Measurements from ENCODE around the gene HAPLN2.

HAPLN2 gene

DNA sequence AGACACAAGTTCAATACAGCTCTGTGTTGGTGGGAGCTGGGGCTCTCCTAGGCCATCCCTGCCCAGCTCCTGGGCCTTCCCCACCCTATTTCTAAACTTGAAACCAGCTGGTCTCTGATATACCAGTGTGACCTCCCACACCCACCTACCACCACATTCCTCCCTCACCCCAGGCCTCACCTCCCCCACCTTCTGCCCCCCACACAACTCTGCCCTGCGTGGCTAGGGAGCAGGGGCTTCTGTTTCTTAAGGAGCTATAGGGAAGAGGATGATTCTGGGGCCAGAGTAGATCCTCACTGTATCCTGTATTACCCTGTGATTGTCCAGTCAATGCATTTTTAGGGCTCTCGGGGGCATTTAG, 41.5 kb downstream of the HAPLN2 start:
- in situ Hi-C loops (cut with HindIII; ENCODE audit: low sequenced_read_pairs) = no loop called here
- TF ChIP-seq, protein P1, sequence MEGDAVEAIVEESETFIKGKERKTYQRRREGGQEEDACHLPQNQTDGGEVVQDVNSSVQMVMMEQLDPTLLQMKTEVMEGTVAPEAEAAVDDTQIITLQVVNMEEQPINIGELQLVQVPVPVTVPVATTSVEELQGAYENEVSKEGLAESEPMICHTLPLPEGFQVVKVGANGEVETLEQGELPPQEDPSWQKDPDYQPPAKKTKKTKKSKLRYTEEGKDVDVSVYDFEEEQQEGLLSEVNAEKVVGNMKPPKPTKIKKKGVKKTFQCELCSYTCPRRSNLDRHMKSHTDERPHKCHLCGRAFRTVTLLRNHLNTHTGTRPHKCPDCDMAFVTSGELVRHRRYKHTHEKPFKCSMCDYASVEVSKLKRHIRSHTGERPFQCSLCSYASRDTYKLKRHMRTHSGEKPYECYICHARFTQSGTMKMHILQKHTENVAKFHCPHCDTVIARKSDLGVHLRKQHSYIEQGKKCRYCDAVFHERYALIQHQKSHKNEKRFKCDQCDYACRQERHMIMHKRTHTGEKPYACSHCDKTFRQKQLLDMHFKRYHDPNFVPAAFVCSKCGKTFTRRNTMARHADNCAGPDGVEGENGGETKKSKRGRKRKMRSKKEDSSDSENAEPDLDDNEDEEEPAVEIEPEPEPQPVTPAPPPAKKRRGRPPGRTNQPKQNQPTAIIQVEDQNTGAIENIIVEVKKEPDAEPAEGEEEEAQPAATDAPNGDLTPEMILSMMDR (IDR thresholded peaks at IDR 0.05; ENCODE audit: low read depth, low read length) = no peak
- DNase-seq (ENCODE audit: low read depth, low spot score) = no peak
- peak overlapping the region; percentile 7 for H3K4me3 ChIP-seq (ENCODE audit: low read depth, low read length)

DNA sequence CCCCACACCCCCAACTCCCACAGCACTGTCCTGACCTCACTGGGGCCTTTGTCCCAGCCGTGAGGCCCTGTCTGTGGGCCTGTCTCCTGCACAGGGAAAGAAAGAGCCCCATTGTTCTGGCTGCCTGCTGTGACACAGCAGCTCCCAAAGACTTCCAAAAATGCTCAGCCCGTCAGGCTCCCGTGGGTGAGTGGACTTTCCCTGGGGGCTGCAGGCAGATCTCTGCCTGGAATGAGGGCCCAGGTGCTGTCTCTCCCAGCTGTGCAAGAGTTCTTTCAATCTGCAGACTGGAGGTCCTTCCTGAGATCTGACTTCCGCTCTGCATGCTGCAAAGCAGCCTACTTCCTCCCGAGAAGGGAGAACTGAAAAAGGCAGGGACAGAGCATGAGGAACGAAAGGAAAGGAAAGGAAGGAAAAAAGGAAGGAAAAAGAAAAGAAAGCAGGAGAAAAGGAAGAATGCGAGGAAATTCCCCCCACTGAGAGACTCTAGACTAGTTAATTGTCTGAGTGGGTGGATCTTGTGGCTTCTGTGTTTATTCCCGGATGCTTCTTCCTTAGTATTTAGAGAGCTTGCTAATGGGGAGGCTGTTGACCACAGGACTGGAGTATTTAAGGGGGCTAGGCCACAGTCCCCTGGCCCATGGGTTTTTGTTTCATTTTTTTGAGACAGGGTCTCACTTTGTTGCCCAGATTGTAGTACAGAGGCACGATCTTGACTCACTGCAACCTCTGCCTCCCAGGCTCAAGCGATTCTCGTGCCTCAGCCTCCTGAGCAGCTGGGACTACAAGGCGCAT, 43.0 kb downstream of the HAPLN2 start:
- H3K4me3 ChIP-seq (ENCODE audit: low read depth, low read length) = no peak overlapping the region

GRCh38 chr1:156662800-156663055, 43.5 kb downstream of the HAPLN2 start:
- TF ChIP-seq, protein P1 (IDR thresholded peaks at IDR 0.05; ENCODE audit: low read depth, low read length) = no peak
- in situ Hi-C loops (cut with HindIII; ENCODE audit: low sequenced_read_pairs) = no loop called here
- no peak overlapping the region for H3K4me3 ChIP-seq (ENCODE audit: low read depth, low read length)
- DNase-seq (ENCODE audit: low read depth, low spot score) = no peak

More for the DNA sequence above, 43.0 kb downstream of the HAPLN2 start:
- in situ Hi-C loops (cut with HindIII; ENCODE audit: low sequenced_read_pairs) = no loop called here
- no peak for DNase-seq (ENCODE audit: low read depth, low spot score)
- TF ChIP-seq, protein P1 (IDR thresholded peaks at IDR 0.05; ENCODE audit: low read depth, low read length) = no peak

- TF ChIP-seq, protein P1 (IDR thresholded peaks at IDR 0.05; ENCODE audit: low read depth, low read length) = no peak
- no peak overlapping the region for H3K4me3 ChIP-seq (ENCODE audit: low read depth, low read length)
- in situ Hi-C loops (cut with HindIII; ENCODE audit: low sequenced_read_pairs) = no loop called here
- DNase-seq (ENCODE audit: low read depth, low spot score) = peak; percentile 69
These were observed 44.0 kb downstream of the HAPLN2 start for GRCh38 chr1:156663178-156663577.

DNA sequence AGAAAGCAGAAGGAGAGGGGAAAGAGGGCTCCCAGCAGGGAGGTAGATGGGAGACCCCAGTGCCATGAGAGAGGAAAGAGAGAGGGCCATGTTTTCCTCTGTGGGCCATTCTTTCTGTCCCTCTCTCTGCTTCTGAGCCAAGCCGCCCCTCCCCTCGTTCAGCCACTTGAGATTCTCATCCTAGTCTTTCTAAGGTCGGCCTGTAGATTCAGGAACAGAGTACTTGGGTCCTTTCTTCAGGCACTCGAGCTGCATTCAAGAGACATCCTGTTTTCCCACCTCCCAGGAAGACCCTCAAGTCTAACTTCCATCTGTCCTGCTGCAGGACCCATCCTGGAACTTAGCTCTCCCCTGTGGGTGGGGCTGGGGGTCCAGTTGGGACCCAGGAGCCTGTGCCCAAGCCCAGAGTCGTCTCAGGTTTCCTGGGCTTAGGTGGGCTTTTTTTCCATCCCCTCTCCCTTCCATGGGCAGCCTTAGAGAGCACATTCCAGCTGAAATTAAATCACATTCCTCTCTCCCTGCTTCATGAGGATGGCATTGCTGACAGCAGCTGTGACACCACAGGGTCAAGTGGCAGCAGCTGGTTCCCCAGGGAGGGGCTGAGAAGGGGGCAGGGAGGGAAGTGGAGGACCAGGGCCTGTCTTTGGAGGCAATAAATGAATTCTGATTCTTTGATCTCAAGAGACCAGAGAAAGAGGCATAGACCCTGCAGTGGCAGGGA, 45.0 kb downstream of the HAPLN2 start:
- no peak overlapping the region for H3K4me3 ChIP-seq (ENCODE audit: low read depth, low read length)
- no peak for DNase-seq (ENCODE audit: low read depth, low spot score)
- TF ChIP-seq, protein P1 (IDR thresholded peaks at IDR 0.05; ENCODE audit: low read depth, low read length) = no peak
- in situ Hi-C loops (cut with HindIII; ENCODE audit: low sequenced_read_pairs) = no loop called here

DNA sequence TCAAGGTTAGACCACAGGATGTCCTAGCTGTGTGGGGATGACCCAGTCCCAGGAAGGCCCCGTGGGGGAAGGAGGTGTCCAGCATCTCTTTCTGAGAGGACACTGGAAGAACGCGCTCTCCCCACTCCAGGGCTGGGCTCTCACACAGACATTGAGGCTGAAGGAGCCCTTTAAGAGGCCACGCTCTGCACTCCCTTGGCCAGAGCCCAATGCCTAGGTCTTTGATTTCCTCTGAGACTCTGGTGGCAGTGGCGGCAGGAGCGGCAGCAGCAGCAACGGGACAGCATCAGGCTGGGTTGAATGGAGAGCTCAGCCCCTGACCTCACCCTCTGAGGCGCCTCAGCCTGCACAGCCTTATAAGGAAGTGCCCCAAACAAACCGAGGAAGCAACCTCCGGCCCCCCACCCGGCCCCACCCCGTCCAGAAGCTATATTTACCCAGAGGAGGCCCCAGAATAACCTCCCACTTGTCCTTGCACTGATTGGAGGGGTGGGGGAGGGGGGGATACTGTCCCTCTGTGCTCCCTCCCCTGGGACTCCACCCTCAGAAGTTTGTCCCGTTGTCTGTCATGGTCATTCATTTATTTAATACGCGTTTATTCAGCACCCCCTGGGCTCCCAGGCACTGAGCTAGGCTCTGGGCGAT, 45.7 kb downstream of the HAPLN2 start:
- in situ Hi-C loops (cut with HindIII; ENCODE audit: low sequenced_read_pairs) = no loop called here
- DNase-seq (ENCODE audit: low read depth, low spot score) = no peak
- no peak overlapping the region for H3K4me3 ChIP-seq (ENCODE audit: low read depth, low read length)
- TF ChIP-seq, protein P1 (IDR thresholded peaks at IDR 0.05; ENCODE audit: low read depth, low read length) = no peak

Data from astrocyte of the spinal cord (primary cell).